HG02943 (cell line): ENCODE data around the gene ROBO3.

Experiments
- ATAC-seq: cut with Tn5 transposase; IDR thresholded peaks from one replicate; pipeline ENCODE4 v1.9.1; 2021; ENCODE audit warnings: mild to moderate bottlenecking, low read depth, moderate library complexity; ENCODE audit not compliant: unreplicated experiment

ROBO3 gene

GRCh38 chr11:124865181-124865901 lies at the start of gene ROBO3:
Gene ROBO3, plus strand, starts transcription at chr11:124865432. Its CDS starts 146 bp downstream, at chr11:124865578.
- ATAC-seq, result no peak

GRCh38 chr11:124817036-124817435 lies 48.2 kb upstream of the ROBO3 start:
- no peak for ATAC-seq

- no peak for ATAC-seq
Measured at GRCh38 chr11:124821995-124822730, 43.1 kb upstream of the ROBO3 start.

GRCh38 chr11:124823512-124824376 lies 41.5 kb upstream of the ROBO3 start:
- ATAC-seq, result no peak

- no peak for ATAC-seq
Measured at GRCh38 chr11:124825876-124826275, 39.4 kb upstream of the ROBO3 start.

GRCh38 chr11:124829986-124830385 lies 35.2 kb upstream of the ROBO3 start:
- no peak for ATAC-seq

GRCh38 chr11:124830749-124831148 lies 34.5 kb upstream of the ROBO3 start:
- no peak for ATAC-seq

- no peak for ATAC-seq
Measured at GRCh38 chr11:124831897-124832296, 33.3 kb upstream of the ROBO3 start.

GRCh38 chr11:124832571-124832970 lies 32.7 kb upstream of the ROBO3 start:
- no peak for ATAC-seq

- ATAC-seq, result no peak
Measured at GRCh38 chr11:124834526-124835180, 30.6 kb upstream of the ROBO3 start.

GRCh38 chr11:124835918-124836317 lies 29.3 kb upstream of the ROBO3 start:
- no peak for ATAC-seq

- no peak for ATAC-seq
Measured at GRCh38 chr11:124837491-124837856, 27.8 kb upstream of the ROBO3 start.

- no peak for ATAC-seq
Measured at GRCh38 chr11:124838805-124839127, 26.5 kb upstream of the ROBO3 start.

GRCh38 chr11:124839128-124839971 lies 25.9 kb upstream of the ROBO3 start:
- ATAC-seq, result no peak

GRCh38 chr11:124839972-124840621 lies 25.1 kb upstream of the ROBO3 start:
- ATAC-seq, result no peak

GRCh38 chr11:124840666-124841065 lies 24.6 kb upstream of the ROBO3 start:
- no peak for ATAC-seq

- no peak for ATAC-seq
Measured at GRCh38 chr11:124841201-124841600, 24.0 kb upstream of the ROBO3 start.

- ATAC-seq, result no peak
Measured at GRCh38 chr11:124841840-124842239, 23.4 kb upstream of the ROBO3 start.

GRCh38 chr11:124842305-124842704 lies 22.9 kb upstream of the ROBO3 start:
- ATAC-seq, result no peak

- no peak for ATAC-seq
Measured at GRCh38 chr11:124843616-124843910, 21.7 kb upstream of the ROBO3 start.
